ENCODE data around the gene C5orf46. TPM values are rescaled to one million over a fixed set of nuclear protein-coding genes. Genes with fewer than 3 reads are reported as not detected.

C5orf46 gene
- total and polyA plus RNA-seq, 2 of the 4 experiments (the other 2 are of a cell fraction), result 1.3 TPM; not detected in 1

GRCh38 chr5:147845618-147846017 is 60.7 kb downstream of the C5orf46 start:
- no peak overlapping the region for H3K27ac ChIP-seq (ENCODE audit: insufficient read depth, low read length)
- H2BK15ac ChIP-seq (ENCODE audit: low read depth, low read length), result no peak overlapping the region
- H3K4ac ChIP-seq (ENCODE audit: low read depth, low read length), result no peak overlapping the region
- H4K8ac ChIP-seq (ENCODE audit: low read depth in 2 of 2, low read length in 2 of 2), result no peak overlapping the region
- no peak overlapping the region for H2AFZ ChIP-seq (replicated peaks; ENCODE audit: low read length, poor library complexity)
- no CpG with 5 or more reads among the region's 4 CpGs for WGBS, 2 experiments (ENCODE audit: extremely low coverage in 2 of 2, insufficient read length in 1 of 2)
- H3K36me3 ChIP-seq (ENCODE audit: control insufficient read depth, insufficient read depth, low read length), result no peaks in the 10 kb centered on the region
- H3K79me1 ChIP-seq (ENCODE audit: low read depth in 1 of 2, low read length in 2 of 2), result no peaks in the 10 kb centered on the region
- H3K18ac ChIP-seq (ENCODE audit: low read depth, low read length), result no peak overlapping the region
- no peaks in the 10 kb centered on the region for H3K9me3 ChIP-seq (ENCODE audit: control insufficient read depth, insufficient read depth, low read length)
- H2BK20ac ChIP-seq (ENCODE audit: low read depth, low read length), result no peak overlapping the region
- in situ Hi-C loops (cut with MboI; ENCODE audit: low sequenced_read_pairs), result no loop called here
- no peak overlapping the region for H2BK5ac ChIP-seq (ENCODE audit: low read depth, low read length, poor library complexity, severe bottlenecking)
- H4K91ac ChIP-seq (ENCODE audit: insufficient read depth, low read depth, low read length), result no peak overlapping the region
- intact Hi-C loops (cut with micrococcal nuclease), result no loop called here
- no peak overlapping the region for H3K4me3 ChIP-seq (ENCODE audit: insufficient read depth, low read depth, low read length)
- no peak overlapping the region for H3K14ac ChIP-seq (replicated peaks; ENCODE audit: low read depth, low read length)
- no peaks in the 10 kb centered on the region for H3K4me1 ChIP-seq (ENCODE audit: control insufficient read depth, insufficient read depth, low read length)
- no peak overlapping the region for H2AK5ac ChIP-seq (ENCODE audit: low read depth, low read length)
- dilution Hi-C loops (cut with HindIII; ENCODE audit: low sequenced_read_pairs, unreplicated experiment), result no loop called here
- H3K4me2 ChIP-seq (ENCODE audit: low read depth, low read length), result no peak overlapping the region
- H3K9me1 ChIP-seq (ENCODE audit: insufficient read depth, low read length), result no peaks in the 10 kb centered on the region
- no peak for DNase-seq
- no peak for TF ChIP-seq SMC3 (IDR thresholded peaks at IDR 0.05; ENCODE audit: low read depth, low read length)
- TF ChIP-seq MXI1 (IDR thresholded peaks at IDR 0.05; ENCODE audit: borderline replicate concordance, low read depth, low read length), result no peak
- no peak for TF ChIP-seq RFX5 (IDR thresholded peaks at IDR 0.05; ENCODE audit: low read depth, low read length)
- CTCF ChIA-PET, result no interaction called here
- no peak overlapping the region for H3K56ac ChIP-seq (ENCODE audit: extremely low read depth, insufficient read depth, low read length)
- POLR2A ChIA-PET (ENCODE audit: unreplicated experiment), result no interaction called here
- no TSS peak for BruUV-seq (replicated peaks)
- H4K20me1 ChIP-seq (ENCODE audit: insufficient read depth, low read length), result no peaks in the 10 kb centered on the region
- no peaks in the 10 kb centered on the region for H3K27me3 ChIP-seq (ENCODE audit: control insufficient read depth, insufficient read depth, low read length)
- no peak overlapping the region for H2BK120ac ChIP-seq (ENCODE audit: low read depth, low read length)
- no peak overlapping the region for H3K9ac ChIP-seq (ENCODE audit: low read depth, low read length)
- H2AK9ac ChIP-seq (replicated peaks; ENCODE audit: low read depth, low read length, poor library complexity), result no peak overlapping the region
- no peak overlapping the region for H3K23ac ChIP-seq (ENCODE audit: low read depth, low read length)
- no peak for ATAC-seq (ENCODE audit: low read depth)
- H4K5ac ChIP-seq (ENCODE audit: low read depth, low read length), result no peak overlapping the region

All from IMR-90 (cell line).